Mesenchymal stem cell (in vitro differentiated cells and primary cell): Measurements from ENCODE around the gene SLC2A3.
"Not testable (repeated sequence)": the region's sequence is repeated elsewhere in the genome, so short reads cannot be mapped to it uniquely, and the experiment has no call there.

Experiments used
- DNase-seq: peaks from one replicate; pipeline ENCODE4 v3.0.0-alpha.2; 2013
- H2AFZ ChIP-seq: one replicate; pipeline ENCODE4 v1.6.1; 2013; ENCODE audit warnings: low read depth, mild to moderate bottlenecking, control low read depth, inconsistent platforms, low read length, moderate library complexity
- H2AK5ac ChIP-seq: 2 replicates; pipeline ENCODE4 v1.6.1; 2013; ENCODE audit warnings: low read length, moderate library complexity, mild to moderate bottlenecking, inconsistent platforms; ENCODE audit not compliant: severe bottlenecking
- H2BK120ac ChIP-seq: one replicate; pipeline ENCODE4 v1.6.1; 2013; ENCODE audit warnings: low read depth, mild to moderate bottlenecking, inconsistent platforms, low read length, moderate library complexity
- H2BK12ac ChIP-seq, 2 experiments: one replicate each; pipeline ENCODE4 v1.6.1; 2013; ENCODE audit warnings: inconsistent platforms in 2 of 2, low read length in 2 of 2, mild to moderate bottlenecking in 2 of 2, moderate library complexity in 2 of 2, control low read depth in 1 of 2
- H2BK15ac ChIP-seq: one replicate; pipeline ENCODE4 v1.6.1; 2013; ENCODE audit warnings: mild to moderate bottlenecking, low read depth, inconsistent platforms; ENCODE audit not compliant: poor library complexity, severe bottlenecking
- H2BK5ac ChIP-seq: 2 replicates; pipeline ENCODE4 v1.6.1; 2013; ENCODE audit warnings: low read depth, mild to moderate bottlenecking, low read length, control low read depth, inconsistent platforms; ENCODE audit not compliant: poor library complexity, severe bottlenecking
- H3K14ac ChIP-seq, 2 experiments: one replicate each; pipeline ENCODE4 v1.6.1; 2013; ENCODE audit warnings: inconsistent platforms in 2 of 2, low read length in 2 of 2, control low read depth in 1 of 2, mild to moderate bottlenecking in 1 of 2, moderate library complexity in 1 of 2
- H3K18ac ChIP-seq, 2 experiments: one replicate each; pipeline ENCODE4 v1.6.1; 2013; ENCODE audit warnings: inconsistent platforms in 2 of 2, low read length in 2 of 2, control low read depth in 1 of 2, low read depth in 1 of 2, mild to moderate bottlenecking in 1 of 2
- H3K23ac ChIP-seq, 2 experiments: one replicate each; pipeline ENCODE4 v1.6.1; 2013; ENCODE audit warnings: inconsistent platforms in 2 of 2, low read length in 2 of 2, mild to moderate bottlenecking in 2 of 2, moderate library complexity in 2 of 2, control low read depth in 1 of 2
- H3K27ac ChIP-seq: 2 replicates; pipeline ENCODE4 v1.5.1; 2013; ENCODE audit warnings: mild to moderate bottlenecking, moderate library complexity, low read length, control low read depth, inconsistent platforms; ENCODE audit not compliant: poor library complexity, severe bottlenecking
- H3K27me3 ChIP-seq, 2 experiments: 2 replicates each; pipeline versions ENCODE4 v1.6.1 to v1.7.0; 2013; ENCODE audit warnings: low read length in 2 of 2, mild to moderate bottlenecking in 2 of 2, moderate library complexity in 2 of 2, control low read depth in 1 of 2, inconsistent platforms in 1 of 2; ENCODE audit not compliant: control insufficient read depth in 1 of 2, insufficient read depth in 1 of 2
- H3K36me3 ChIP-seq, 2 experiments: 2 replicates each; pipeline versions ENCODE4 v1.6.1 to v1.7.0; 2013; ENCODE audit warnings: low read length in 2 of 2, control low read depth in 1 of 2, inconsistent platforms in 1 of 2, low read depth in 1 of 2, mild to moderate bottlenecking in 1 of 2; ENCODE audit not compliant: insufficient read depth in 2 of 2, control insufficient read depth in 1 of 2
- H3K4ac ChIP-seq, 2 experiments: one replicate each; pipeline ENCODE4 v1.6.1; 2013; ENCODE audit warnings: inconsistent platforms in 2 of 2, low read length in 2 of 2, mild to moderate bottlenecking in 2 of 2, moderate library complexity in 2 of 2, control low read depth in 1 of 2, low read depth in 1 of 2
- H3K4me1 ChIP-seq: 2 replicates; pipeline ENCODE4 v1.6.1; 2013; ENCODE audit warnings: low read depth, low read length, control low read depth; ENCODE audit not compliant: control insufficient read depth, insufficient read depth
- H3K4me2 ChIP-seq: 2 replicates; pipeline ENCODE4 v1.6.1; 2013; ENCODE audit warnings: low read length, mild to moderate bottlenecking, inconsistent platforms; ENCODE audit not compliant: poor library complexity, severe bottlenecking
- H3K4me3 ChIP-seq, 2 experiments: 2 replicates each; pipeline versions ENCODE4 v1.5.1 to v1.7.0; 2013; ENCODE audit warnings: low read length in 2 of 2, mild to moderate bottlenecking in 2 of 2, control low read depth in 1 of 2, low read depth in 1 of 2; ENCODE audit not compliant: insufficient read depth in 1 of 2
- H3K79me1 ChIP-seq: replicated peaks from 2 replicates; pipeline ENCODE4 v1.6.1; 2013; ENCODE audit warnings: mild to moderate bottlenecking, control low read depth, low read length, inconsistent platforms; ENCODE audit not compliant: poor library complexity, severe bottlenecking
- H3K9ac ChIP-seq: 2 replicates; pipeline ENCODE4 v1.7.0; 2013; ENCODE audit warnings: mild to moderate bottlenecking, low read length, moderate library complexity
- H3K9me3 ChIP-seq: 2 replicates; pipeline ENCODE4 v1.7.0; 2013; ENCODE audit warnings: mild to moderate bottlenecking, low read length; ENCODE audit not compliant: control insufficient read depth
- H4K8ac ChIP-seq: one replicate; pipeline ENCODE4 v1.6.1; 2013; ENCODE audit warnings: inconsistent platforms, mild to moderate bottlenecking, low read length, moderate library complexity
- H4K91ac ChIP-seq: one replicate; pipeline ENCODE4 v1.6.1; 2013; ENCODE audit warnings: mild to moderate bottlenecking, low read length, inconsistent platforms
- WGBS: methylation state at CpG from one replicate; pipeline ENCODE4 v1.1.7; 2013; ENCODE audit warnings: mixed read lengths; 5-methylcytosine and 5-hydroxymethylcytosine counted together

Gene SLC2A3

GRCh38 chr12:7921181-7921580 is 14.8 kb downstream of the SLC2A3 start:
- not testable (repeated sequence) for H2BK120ac ChIP-seq, H2AK5ac ChIP-seq, H3K14ac ChIP-seq, H3K9ac ChIP-seq, H4K8ac ChIP-seq, H2BK5ac ChIP-seq, H3K18ac ChIP-seq, H4K91ac ChIP-seq, H2BK12ac ChIP-seq, H3K79me1 ChIP-seq, H3K27me3 ChIP-seq, H3K4ac ChIP-seq, H3K4me1 ChIP-seq, H3K4me3 ChIP-seq, H3K9me3 ChIP-seq, H3K23ac ChIP-seq, H2BK15ac ChIP-seq, H3K27ac ChIP-seq, H3K4me2 ChIP-seq, DNase-seq, H2AFZ ChIP-seq
- WGBS, result 95% methylated on average over 8 of the region's 12 CpGs
- H3K36me3 ChIP-seq, result peaks cover 43 to 82% of the 10 kb centered on the region in 2 experiments

GRCh38 chr12:7918268-7918590 is 17.8 kb downstream of the SLC2A3 start:
- H3K4me3 ChIP-seq, result not testable (repeated sequence)

GRCh38 chr12:7917392-7918267 is 18.4 kb downstream of the SLC2A3 start:
- Histone ChIP-seq H2BK12ac (no peak overlapping the region), H4K91ac (no peak overlapping the region), H3K23ac (no peak overlapping the region), H2BK120ac (no peak overlapping the region), H3K9me3 (no peaks in the 10 kb centered on the region), H2AK5ac (no peak overlapping the region), H3K9ac (no peak overlapping the region), H3K14ac (no peak overlapping the region), H3K4me2 (no peak overlapping the region), H3K27ac (no peak overlapping the region), H2BK5ac (no peak overlapping the region), H4K8ac (no peak overlapping the region), H3K27me3 (no peaks in the 10 kb centered on the region), H3K79me1 (peaks cover 6% of the 10 kb centered on the region), H3K4me3 (no peak overlapping the region), H3K36me3 (peaks cover 25 to 51% of the 10 kb centered on the region in 2 experiments), H2AFZ (no peak overlapping the region), H2BK15ac (no peak overlapping the region), H3K4ac (no peak overlapping the region), H3K4me1 (no peaks in the 10 kb centered on the region), H3K18ac (no peak overlapping the region)
- DNase-seq, result peak; percentile 45
- 91% methylated on average over 11 of the region's 19 CpGs for WGBS

More at GRCh38 chr12:7918268-7918590, 17.8 kb downstream of the SLC2A3 start:
- H3K79me1 ChIP-seq, DNase-seq, H3K27ac ChIP-seq, H4K91ac ChIP-seq, H2BK5ac ChIP-seq, H2AFZ ChIP-seq, H2BK120ac ChIP-seq, H2BK12ac ChIP-seq, H3K4me1 ChIP-seq, H3K4ac ChIP-seq, H3K27me3 ChIP-seq, H3K4me2 ChIP-seq, H3K18ac ChIP-seq, H3K9me3 ChIP-seq, H2BK15ac ChIP-seq, H3K9ac ChIP-seq, H2AK5ac ChIP-seq, H3K23ac ChIP-seq, H4K8ac ChIP-seq, H3K14ac ChIP-seq: not testable (repeated sequence)
- 97% methylated on average over 6 of the region's 7 CpGs for WGBS
- H3K36me3 ChIP-seq, result peaks cover 30 to 57% of the 10 kb centered on the region in 2 experiments

- H2AFZ ChIP-seq, result no peak overlapping the region
- H3K36me3 ChIP-seq, result peaks cover 18 to 44% of the 10 kb centered on the region in 2 experiments
- 90% methylated on average over 1 of the region's 1 CpG for WGBS
These were observed 19.1 kb downstream of the SLC2A3 start for GRCh38 chr12:7916936-7917335.

More at GRCh38 chr12:7916936-7917335, 19.1 kb downstream of the SLC2A3 start:
- H3K4ac ChIP-seq, result no peak overlapping the region
- H3K4me1 ChIP-seq, result no peaks in the 10 kb centered on the region
- no peak overlapping the region for H3K9ac ChIP-seq
- no peak overlapping the region for H3K14ac ChIP-seq
- no peak overlapping the region for H3K23ac ChIP-seq
- no peak overlapping the region for H2BK12ac ChIP-seq
- no peaks in the 10 kb centered on the region for H3K9me3 ChIP-seq
- no peak overlapping the region for H2AK5ac ChIP-seq
- H3K27ac ChIP-seq, result no peak overlapping the region
- no peak overlapping the region for H4K8ac ChIP-seq
- no peak overlapping the region for H3K4me2 ChIP-seq
- H3K4me3 ChIP-seq, result no peak overlapping the region
- no peak overlapping the region for H2BK120ac ChIP-seq
- no peak overlapping the region for H3K18ac ChIP-seq
- H4K91ac ChIP-seq, result no peak overlapping the region
- no peaks in the 10 kb centered on the region for H3K27me3 ChIP-seq
- H3K79me1 ChIP-seq, result peaks cover 5% of the 10 kb centered on the region
- DNase-seq, result peak; percentile 52
- no peak overlapping the region for H2BK5ac ChIP-seq
- no peak overlapping the region for H2BK15ac ChIP-seq
